Measurements from ENCODE around the gene STYK1.

STYK1 gene

GRCh38 chr12:10719482-10719881 is 45.6 kb upstream of the STYK1 start:
- Histone ChIP-seq H3K4me3 (ENCODE audit: control insufficient read depth in 1 of 7, extremely low read depth in 1 of 7, insufficient read depth in 4 of 7, low read depth in 2 of 7, low read length in 6 of 7) (peak overlapping the region in 3 of 7 experiments; percentile 6 to 19 (median 17)), H3K27me3 (replicated peaks in 2 of 5; ENCODE audit: control insufficient read depth in 4 of 5, insufficient read depth in 5 of 5, low read length in 4 of 5) (no peaks in the 10 kb centered on the region), H3K27ac (ENCODE audit: insufficient read depth in 1 of 2, low read depth in 1 of 2, low read length in 2 of 2, poor library complexity in 1 of 2, severe bottlenecking in 2 of 2) (no peak overlapping the region), H3K36me3 (ENCODE audit: control insufficient read depth in 4 of 4, insufficient read depth in 4 of 4, low read length in 3 of 4) (peaks cover 5 to 47% (median 29%) of the 10 kb centered on the region in 4 experiments), H3K9me3 (ENCODE audit: control extremely low read depth in 1 of 5, control insufficient read depth in 4 of 5, insufficient read depth in 2 of 5, low read depth in 1 of 5, low read length in 4 of 5) (no peaks in the 10 kb centered on the region), H3K4me1 (ENCODE audit: control extremely low read depth in 1 of 4, control insufficient read depth in 4 of 4, insufficient read depth in 4 of 4, low read length in 3 of 4) (peaks cover 9 to 66% (median 50%) of the 10 kb centered on the region in 4 experiments)
- 87% methylated on average over 3 of the region's 4 CpGs for WGBS (ENCODE audit: insufficient coverage)
- POLR2A ChIA-PET = no interaction called here
- CTCF ChIA-PET = interaction anchor here (2.1 to 2.3 kb wide), 2 partner anchors 14 to 30 kb away, joined by 7 to 8 read pairs; no protein-coding TSS in a partner anchor
- no peak for DNase-seq

GRCh38 chr12:10718279-10718821 is 44.5 kb upstream of the STYK1 start:
- Histone ChIP-seq H3K4me1 (ENCODE audit: control extremely low read depth in 1 of 4, control insufficient read depth in 4 of 4, insufficient read depth in 4 of 4, low read length in 3 of 4) (peaks cover 2 to 55% (median 42%) of the 10 kb centered on the region in 4 experiments), H3K9me3 (ENCODE audit: control extremely low read depth in 1 of 5, control insufficient read depth in 4 of 5, insufficient read depth in 2 of 5, low read depth in 1 of 5, low read length in 4 of 5) (no peaks in the 10 kb centered on the region), H3K27me3 (replicated peaks in 2 of 5; ENCODE audit: control insufficient read depth in 4 of 5, insufficient read depth in 5 of 5, low read length in 4 of 5) (no peaks in the 10 kb centered on the region), H3K27ac (ENCODE audit: insufficient read depth in 1 of 2, low read depth in 1 of 2, low read length in 2 of 2, poor library complexity in 1 of 2, severe bottlenecking in 2 of 2) (no peak overlapping the region), H3K36me3 (ENCODE audit: control insufficient read depth in 4 of 4, insufficient read depth in 4 of 4, low read length in 3 of 4) (peaks cover 10 to 58% (median 38%) of the 10 kb centered on the region in 4 experiments), H3K4me3 (ENCODE audit: control insufficient read depth in 1 of 7, extremely low read depth in 1 of 7, insufficient read depth in 4 of 7, low read depth in 2 of 7, low read length in 6 of 7) (no peak overlapping the region)
- DNase-seq = no peak
- ChIA-PET POLR2A (no interaction called here), CTCF (interaction anchor here (0.5 to 2.3 kb wide), 3 partner anchors 13 to 50 kb away, joined by 3 to 8 read pairs (median 7); no protein-coding TSS in a partner anchor)
- WGBS (ENCODE audit: insufficient coverage) = 83% methylated on average over 1 of the region's 4 CpGs

GRCh38 chr12:10717410-10717809 is 43.6 kb upstream of the STYK1 start:
- ChIA-PET POLR2A (no interaction called here), CTCF (interaction anchor here (1.2 to 2.3 kb wide), 2 partner anchors 12 to 481 kb away, joined by 3 to 8 read pairs; no protein-coding TSS in a partner anchor)
- no peak overlapping the region for H3K27ac ChIP-seq (ENCODE audit: insufficient read depth in 1 of 2, low read depth in 1 of 2, low read length in 2 of 2, poor library complexity in 1 of 2, severe bottlenecking in 2 of 2)
- H3K4me1 ChIP-seq (ENCODE audit: control extremely low read depth in 1 of 4, control insufficient read depth in 4 of 4, insufficient read depth in 4 of 4, low read length in 3 of 4) = peaks cover 2 to 55% (median 42%) of the 10 kb centered on the region in 4 experiments
- H3K27me3 ChIP-seq (replicated peaks in 2 of 5; ENCODE audit: control insufficient read depth in 4 of 5, insufficient read depth in 5 of 5, low read length in 4 of 5) = no peaks in the 10 kb centered on the region
- 71% methylated on average over 2 of the region's 2 CpGs for WGBS (ENCODE audit: insufficient coverage)
- peaks cover 15 to 68% (median 45%) of the 10 kb centered on the region in 4 experiments for H3K36me3 ChIP-seq (ENCODE audit: control insufficient read depth in 4 of 4, insufficient read depth in 4 of 4, low read length in 3 of 4)
- no peak overlapping the region for H3K4me3 ChIP-seq (ENCODE audit: control insufficient read depth in 1 of 7, extremely low read depth in 1 of 7, insufficient read depth in 4 of 7, low read depth in 2 of 7, low read length in 6 of 7)
- no peak for DNase-seq
- no peaks in the 10 kb centered on the region for H3K9me3 ChIP-seq (ENCODE audit: control extremely low read depth in 1 of 5, control insufficient read depth in 4 of 5, insufficient read depth in 2 of 5, low read depth in 1 of 5, low read length in 4 of 5)

GRCh38 chr12:10716704-10717315 is 43.0 kb upstream of the STYK1 start:
- H3K9me3 ChIP-seq (ENCODE audit: control extremely low read depth in 1 of 5, control insufficient read depth in 4 of 5, insufficient read depth in 2 of 5, low read depth in 1 of 5, low read length in 4 of 5) = no peaks in the 10 kb centered on the region
- H3K36me3 ChIP-seq (ENCODE audit: control insufficient read depth in 4 of 4, insufficient read depth in 4 of 4, low read length in 3 of 4) = peaks cover 20 to 74% (median 51%) of the 10 kb centered on the region in 4 experiments
- no peak overlapping the region for H3K4me3 ChIP-seq (ENCODE audit: control insufficient read depth in 1 of 7, extremely low read depth in 1 of 7, insufficient read depth in 4 of 7, low read depth in 2 of 7, low read length in 6 of 7)
- no peak for DNase-seq
- peaks cover 2 to 55% (median 40%) of the 10 kb centered on the region in 4 experiments for H3K4me1 ChIP-seq (ENCODE audit: control extremely low read depth in 1 of 4, control insufficient read depth in 4 of 4, insufficient read depth in 4 of 4, low read length in 3 of 4)
- ChIA-PET CTCF (interaction anchor here (1.2 kb wide), 1 partner anchor 480 kb away, joined by 3 read pairs; no protein-coding TSS in a partner anchor), POLR2A (no interaction called here)
- 97% methylated on average over 5 of the region's 6 CpGs for WGBS (ENCODE audit: insufficient coverage)
- H3K27ac ChIP-seq (ENCODE audit: insufficient read depth in 1 of 2, low read depth in 1 of 2, low read length in 2 of 2, poor library complexity in 1 of 2, severe bottlenecking in 2 of 2) = no peak overlapping the region
- no peaks in the 10 kb centered on the region for H3K27me3 ChIP-seq (replicated peaks in 2 of 5; ENCODE audit: control insufficient read depth in 4 of 5, insufficient read depth in 5 of 5, low read length in 4 of 5)

- 100% methylated on average over 2 of the region's 4 CpGs for WGBS (ENCODE audit: insufficient coverage)
- peaks cover 23 to 79% (median 53%) of the 10 kb centered on the region in 4 experiments for H3K36me3 ChIP-seq (ENCODE audit: control insufficient read depth in 4 of 4, insufficient read depth in 4 of 4, low read length in 3 of 4)
- no peak overlapping the region for H3K27ac ChIP-seq (ENCODE audit: insufficient read depth in 1 of 2, low read depth in 1 of 2, low read length in 2 of 2, poor library complexity in 1 of 2, severe bottlenecking in 2 of 2)
- no peak overlapping the region for H3K4me3 ChIP-seq (ENCODE audit: control insufficient read depth in 1 of 7, extremely low read depth in 1 of 7, insufficient read depth in 4 of 7, low read depth in 2 of 7, low read length in 6 of 7)
- H3K9me3 ChIP-seq (ENCODE audit: control extremely low read depth in 1 of 5, control insufficient read depth in 4 of 5, insufficient read depth in 2 of 5, low read depth in 1 of 5, low read length in 4 of 5) = no peaks in the 10 kb centered on the region
- H3K27me3 ChIP-seq (replicated peaks in 2 of 5; ENCODE audit: control insufficient read depth in 4 of 5, insufficient read depth in 5 of 5, low read length in 4 of 5) = no peaks in the 10 kb centered on the region
- ChIA-PET POLR2A (no interaction called here), CTCF (no interaction called here)
- DNase-seq = no peak
- H3K4me1 ChIP-seq (ENCODE audit: control extremely low read depth in 1 of 4, control insufficient read depth in 4 of 4, insufficient read depth in 4 of 4, low read length in 3 of 4) = peaks cover 2 to 51% (median 37%) of the 10 kb centered on the region in 4 experiments
Observed at GRCh38 chr12:10716277-10716676, 42.4 kb upstream of the STYK1 start.

- no peak overlapping the region for H3K27ac ChIP-seq (ENCODE audit: insufficient read depth in 1 of 2, low read depth in 1 of 2, low read length in 2 of 2, poor library complexity in 1 of 2, severe bottlenecking in 2 of 2)
- no CpG with 5 or more reads among the region's 6 CpGs for WGBS (ENCODE audit: insufficient coverage)
- peak overlapping the region in 1 of 7 experiments; percentile 7 for H3K4me3 ChIP-seq (ENCODE audit: control insufficient read depth in 1 of 7, extremely low read depth in 1 of 7, insufficient read depth in 4 of 7, low read depth in 2 of 7, low read length in 6 of 7)
- H3K36me3 ChIP-seq (ENCODE audit: control insufficient read depth in 4 of 4, insufficient read depth in 4 of 4, low read length in 3 of 4) = peaks cover 25 to 85% (median 56%) of the 10 kb centered on the region in 4 experiments
- no peaks in the 10 kb centered on the region for H3K27me3 ChIP-seq (replicated peaks in 2 of 5; ENCODE audit: control insufficient read depth in 4 of 5, insufficient read depth in 5 of 5, low read length in 4 of 5)
- POLR2A ChIA-PET = no interaction called here
- no peak for DNase-seq
- CTCF ChIA-PET = no interaction called here
- no peaks in the 10 kb centered on the region for H3K9me3 ChIP-seq (ENCODE audit: control extremely low read depth in 1 of 5, control insufficient read depth in 4 of 5, insufficient read depth in 2 of 5, low read depth in 1 of 5, low read length in 4 of 5)
- peaks cover 0 to 43% (median 30%) of the 10 kb centered on the region in 4 experiments for H3K4me1 ChIP-seq (ENCODE audit: control extremely low read depth in 1 of 4, control insufficient read depth in 4 of 4, insufficient read depth in 4 of 4, low read length in 3 of 4)
Observed at GRCh38 chr12:10715491-10715890, 41.6 kb upstream of the STYK1 start.

GRCh38 chr12:10709808-10710207 is 36.0 kb upstream of the STYK1 start:
- ChIA-PET POLR2A (no interaction called here), CTCF (interaction anchor here (1.1 kb wide), 1 partner anchor 32 kb away, joined by 3 read pairs; no protein-coding TSS in a partner anchor)
- WGBS (ENCODE audit: insufficient coverage) = 100% methylated on average over 9 of the region's 16 CpGs
- no peaks in the 10 kb centered on the region for H3K4me1 ChIP-seq (ENCODE audit: control extremely low read depth in 1 of 4, control insufficient read depth in 4 of 4, insufficient read depth in 4 of 4, low read length in 3 of 4)
- DNase-seq = no peak
- no peak overlapping the region for H3K27ac ChIP-seq (ENCODE audit: insufficient read depth in 1 of 2, low read depth in 1 of 2, low read length in 2 of 2, poor library complexity in 1 of 2, severe bottlenecking in 2 of 2)
- H3K27me3 ChIP-seq (replicated peaks in 2 of 5; ENCODE audit: control insufficient read depth in 4 of 5, insufficient read depth in 5 of 5, low read length in 4 of 5) = no peaks in the 10 kb centered on the region
- H3K4me3 ChIP-seq (ENCODE audit: control insufficient read depth in 1 of 7, extremely low read depth in 1 of 7, insufficient read depth in 4 of 7, low read depth in 2 of 7, low read length in 6 of 7) = no peak overlapping the region
- H3K9me3 ChIP-seq (ENCODE audit: control extremely low read depth in 1 of 5, control insufficient read depth in 4 of 5, insufficient read depth in 2 of 5, low read depth in 1 of 5, low read length in 4 of 5) = no peaks in the 10 kb centered on the region
- peaks cover 51 to 90% (median 71%) of the 10 kb centered on the region in 4 experiments for H3K36me3 ChIP-seq (ENCODE audit: control insufficient read depth in 4 of 4, insufficient read depth in 4 of 4, low read length in 3 of 4)

All from common myeloid progenitor, CD34-positive (primary cell).